Measurements from ENCODE around the gene TMED8. TPM values are rescaled to one million over a fixed set of nuclear protein-coding genes. Genes with fewer than 3 reads are reported as not detected.

TMED8 gene
- total and polyA plus RNA-seq, 2 of the 13 experiments (the other 11 are each of a cell fraction or from before 2014, with no cell fraction given), result 6.0 to 11.7 TPM

GRCh38 chr14:77320238-77320935, 56.5 kb downstream of the TMED8 start, which contains the start of gene POMT2:
Gene POMT2, minus strand, starts transcription at chr14:77320883. Its CDS starts 202 bp downstream, at chr14:77320681.
- CTCF ChIA-PET (ENCODE audit: low intra/inter-chr PET ratio, low total read pairs), result no interaction called here
- intact Hi-C loops (cut with micrococcal nuclease; ENCODE audit: unreplicated experiment), result loop anchor here (1.0 to 5.0 kb wide), 3 partner anchors 17 to 137 kb away; partner anchors contain the start of genes AHSA1, SAMD15, TMED8 and VIPAS39
- Histone ChIP-seq H3K4me2 (ENCODE audit: low read depth, low read length) (peak within 1 kb of the TSS; percentile 91), H3K79me2 (ENCODE audit: insufficient read depth, low read length) (peaks cover 41% of the 10 kb centered on the region), H3K27ac (ENCODE audit: extremely low read length, insufficient read depth, low read length) (peak within 1 kb of the TSS; percentile 96), H3K27me3 (ENCODE audit: control insufficient read depth in 1 of 2, insufficient read depth in 2 of 2, low read length in 2 of 2) (no peaks in the 10 kb centered on the region), H3K36me3 (replicated peaks in 1 of 2; ENCODE audit: control insufficient read depth in 1 of 2, insufficient read depth in 2 of 2, low read length in 2 of 2) (no peaks in the 10 kb centered on the region), H3K9me3 (ENCODE audit: low read length) (no peaks in the 10 kb centered on the region), H3K9ac (ENCODE audit: insufficient read depth, low read depth, low read length) (peak within 1 kb of the TSS; percentile 93), H2AFZ (ENCODE audit: low read length) (no peak within 1 kb of the TSS), H3K4me1 (ENCODE audit: insufficient read depth, low read length) (peaks cover 80% of the 10 kb centered on the region), H3K4me3 (replicated peaks in 1 of 3; ENCODE audit: insufficient read depth in 1 of 3, low read depth in 2 of 3, low read length in 3 of 3) (peak within 1 kb of the TSS; percentile 79 to 93 (median 90)), H4K20me1 (ENCODE audit: insufficient read depth, low read length) (no peaks in the 10 kb centered on the region)
- in situ Hi-C loops (cut with HindIII; ENCODE audit: extremely low pct_ligation_motif_present, low pct_unique_long_range_greater_than_20kb), result no loop called here
- FAIRE-seq, result peak; percentile 55
- POLR2A ChIA-PET, result interaction anchor here (1.0 to 3.1 kb wide), 12 partner anchors 10 to 138 kb away, joined by 3 to 37 read pairs (median 6); partner anchors contain the start of genes AHSA1, SAMD15, TMED8 and VIPAS39
- WGBS (ENCODE audit: low lambda C conversion rate), result under 1% methylated on average over 22 of the region's 69 CpGs
- peak; percentile 88 for DNase-seq (ENCODE audit: low spot score)
- BruUV-seq (replicated peaks), result no TSS peak
- ATAC-seq, result peak; percentile 83
- TF ChIP-seq ATF7-NPFF (CRISPR knock-in tag; IDR thresholded peaks at IDR 0.05; ENCODE audit: low read depth) (peak; percentile 55), RFXANK (CRISPR knock-in tag; IDR thresholded peaks at IDR 0.05) (0 out of 2 replicates have a peak, but pooled peaks have one; percentile 29), REXO4 (CRISPR knock-in tag; IDR thresholded peaks at IDR 0.05; ENCODE audit: borderline replicate concordance) (peak; percentile 22; the same call in 1 of the 2 replicates), NFAT5 (CRISPR knock-in tag; IDR thresholded peaks at IDR 0.05) (no peak; the same call in 1 of the 2 replicates), ZNF549 (CRISPR knock-in tag; IDR thresholded peaks at IDR 0.05) (0 out of 2 replicates have a peak, but pooled peaks have one; percentile 31), ZNF329 (CRISPR knock-in tag; IDR thresholded peaks at IDR 0.05; ENCODE audit: low read depth) (0 out of 2 replicates have a peak, but pooled peaks have one; percentile 58), RBM22 (optimal IDR thresholded peaks at IDR 0.05; ENCODE audit: low read length) (peak; percentile 59), RNF219 (CRISPR knock-in tag; IDR thresholded peaks at IDR 0.05) (no peak), ZSCAN22 (CRISPR knock-in tag; IDR thresholded peaks at IDR 0.05) (no peak), XRCC5 (optimal IDR thresholded peaks at IDR 0.05; ENCODE audit: low read length) (peak; percentile 82), TBX2 (CRISPR knock-in tag; IDR thresholded peaks at IDR 0.05; ENCODE audit: borderline replicate concordance) (peak; percentile 13; the same call in 1 of the 2 replicates), ZNF225 (CRISPR knock-in tag; IDR thresholded peaks at IDR 0.05) (peak; percentile 20; the same call in 1 of the 2 replicates), ZNF784 (CRISPR knock-in tag; IDR thresholded peaks at IDR 0.05; ENCODE audit: borderline replicate concordance) (peak; percentile 85), KMT2A (CRISPR knock-in tag; IDR thresholded peaks at IDR 0.05) (peak; percentile 28; the same call in 1 of the 2 replicates), RBM39 (IDR thresholded peaks at IDR 0.05; ENCODE audit: low read depth, low read length, poor library complexity, severe bottlenecking) (peak; percentile 16), DMAP1 (CRISPR knock-in tag; IDR thresholded peaks at IDR 0.05) (no peak)
